ENCODE results near the gene KRT16.

The KRT16 gene

DNA sequence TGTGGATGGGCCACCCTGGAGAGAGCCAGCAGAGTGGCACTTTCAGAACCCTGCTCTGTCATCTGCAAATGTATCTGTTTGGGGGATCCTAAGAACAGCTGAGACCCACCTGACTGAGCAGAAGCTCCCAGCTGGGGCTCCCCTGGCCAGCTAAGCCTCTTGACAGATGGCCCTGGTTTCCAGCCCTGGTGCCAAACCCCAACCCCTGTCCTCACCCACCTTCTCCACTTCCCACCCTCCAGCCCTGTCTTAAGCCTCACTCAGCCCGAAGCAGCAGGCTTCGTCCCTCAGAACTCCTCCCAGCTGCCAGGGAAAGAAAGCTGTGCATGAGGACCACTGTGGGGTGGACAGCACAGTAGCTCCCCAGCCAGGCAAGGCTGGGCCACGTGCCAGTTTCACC lies 37.2 kb downstream of the KRT16 start:
- Histone ChIP-seq H3K27me3 (ENCODE audit: insufficient read depth, insufficient read length) (no peaks in the 10 kb centered on the region), H3K9me3 (ENCODE audit: insufficient read depth, low read length) (no peaks in the 10 kb centered on the region), H3K9ac (ENCODE audit: insufficient read length, low read depth) (no peak overlapping the region), H3K4me3 (ENCODE audit: insufficient read length, low read depth) (no peak overlapping the region), H3K36me3 (ENCODE audit: insufficient read depth, insufficient read length, low read length) (no peaks in the 10 kb centered on the region), H3K4me1 (ENCODE audit: insufficient read depth, insufficient read length) (peaks cover 5% of the 10 kb centered on the region)
- DNase-seq (ENCODE audit: low read depth, low spot score) = no peak
- TF ChIP-seq YY1 (IDR thresholded peaks at IDR 0.05; ENCODE audit: insufficient read depth, insufficient read length) = no peak
- TF ChIP-seq SUZ12 (IDR thresholded peaks at IDR 0.05; ENCODE audit: extremely low read depth, insufficient read depth, insufficient read length) = no peak
- no peak for TF ChIP-seq ZNF274 (IDR thresholded peaks at IDR 0.05; ENCODE audit: low read depth, low read length)

DNA sequence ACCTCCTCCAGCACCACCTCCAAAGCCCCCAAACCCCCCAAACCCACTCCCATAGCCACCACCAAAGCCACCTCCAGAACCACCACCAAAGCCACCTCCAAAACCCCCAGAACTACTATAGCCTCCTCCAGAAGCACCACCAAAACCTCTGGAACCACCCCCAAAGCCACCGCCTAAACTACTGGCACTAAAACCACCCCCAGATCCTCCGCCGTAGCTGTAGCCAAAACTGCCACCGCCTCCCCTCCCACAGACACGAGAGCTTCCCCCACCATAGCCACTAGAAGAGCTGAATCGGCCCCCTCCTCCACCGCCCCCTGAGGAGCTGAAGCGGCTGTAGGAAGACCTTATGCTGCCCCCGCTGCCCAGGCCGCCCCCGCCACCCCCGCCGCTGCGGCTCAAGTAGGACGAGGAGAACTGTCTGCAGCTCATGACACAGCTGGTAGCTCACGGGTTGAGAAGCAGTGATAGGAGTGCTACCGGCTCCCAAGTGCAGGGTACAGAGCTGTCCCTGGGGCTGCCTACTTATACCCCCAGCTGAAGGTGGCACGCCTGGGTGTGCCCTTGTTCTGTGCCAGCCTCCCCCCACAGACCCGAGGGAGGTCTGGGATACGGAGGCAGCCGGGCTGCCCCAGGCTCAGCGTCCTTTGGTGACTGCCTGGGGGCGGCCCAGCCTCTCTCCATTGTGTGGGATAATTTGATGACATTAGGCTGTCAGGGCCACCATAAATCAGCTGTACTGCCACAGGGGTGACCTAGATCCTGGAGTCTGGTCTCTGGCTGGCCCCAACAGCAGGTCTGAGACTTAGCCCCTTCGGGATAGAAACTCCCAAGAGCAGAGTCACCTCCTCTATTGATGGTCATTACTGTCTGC lies 40.8 kb downstream of the KRT16 start, which contains the start of gene KRT9:
TSS of gene KRT9 (minus strand) at position 499 of the 874 bp plus-strand sequence. CDS start at position 432, 67 bp downstream.
- TF ChIP-seq SUZ12 (IDR thresholded peaks at IDR 0.05; ENCODE audit: extremely low read depth, insufficient read depth, insufficient read length) = no peak
- no peak for TF ChIP-seq ZNF274 (IDR thresholded peaks at IDR 0.05; ENCODE audit: low read depth, low read length)
- TF ChIP-seq YY1 (IDR thresholded peaks at IDR 0.05; ENCODE audit: insufficient read depth, insufficient read length) = no peak
- H3K27me3 ChIP-seq (ENCODE audit: insufficient read depth, insufficient read length) = no peaks in the 10 kb centered on the region
- DNase-seq (ENCODE audit: low read depth, low spot score) = no peak

DNA sequence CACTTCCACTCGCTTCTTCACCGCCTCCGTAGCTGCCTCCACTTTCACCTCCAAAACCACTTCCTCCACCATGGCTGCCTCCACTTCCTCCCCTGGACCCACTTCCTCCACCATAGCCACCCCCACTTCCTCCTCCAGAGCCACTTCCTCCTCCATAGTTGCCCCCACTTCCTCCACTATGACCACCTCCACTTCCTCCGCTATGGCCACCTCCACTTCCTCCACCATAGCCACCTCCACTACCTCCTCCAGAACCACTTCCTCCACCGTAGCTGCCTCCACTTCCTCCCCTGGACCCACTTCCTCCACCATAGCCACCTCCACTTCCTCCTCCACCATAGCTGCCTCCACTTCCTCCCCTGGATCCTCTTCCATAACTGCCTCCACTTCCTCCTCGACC lies 45.2 kb downstream of the KRT16 start:
- no peaks in the 10 kb centered on the region; the same call in 1 of the 2 replicates for H3K9me3 ChIP-seq (ENCODE audit: insufficient read depth, low read length)
- H3K4me1 ChIP-seq (ENCODE audit: insufficient read depth, insufficient read length) = peaks cover 5% of the 10 kb centered on the region
- TF ChIP-seq YY1 (IDR thresholded peaks at IDR 0.05; ENCODE audit: insufficient read depth, insufficient read length) = no peak
- no peak for TF ChIP-seq SUZ12 (IDR thresholded peaks at IDR 0.05; ENCODE audit: extremely low read depth, insufficient read depth, insufficient read length)
- no peak for TF ChIP-seq ZNF274 (IDR thresholded peaks at IDR 0.05; ENCODE audit: low read depth, low read length)
- no peaks in the 10 kb centered on the region for H3K27me3 ChIP-seq (ENCODE audit: insufficient read depth, insufficient read length)
- H3K36me3 ChIP-seq (ENCODE audit: insufficient read depth, insufficient read length, low read length) = no peaks in the 10 kb centered on the region
- H3K4me3 ChIP-seq (ENCODE audit: insufficient read length, low read depth) = no peak overlapping the region
- no peak overlapping the region for H3K9ac ChIP-seq (ENCODE audit: insufficient read length, low read depth)
- DNase-seq (ENCODE audit: low read depth, low spot score) = no peak

More for the DNA sequence above, 40.8 kb downstream of the KRT16 start, which contains the start of gene KRT9:
- no peaks in the 10 kb centered on the region for H3K36me3 ChIP-seq (ENCODE audit: insufficient read depth, insufficient read length, low read length)
- H3K9me3 ChIP-seq (ENCODE audit: insufficient read depth, low read length) = no peaks in the 10 kb centered on the region; the same call in 1 of the 2 replicates
- H3K9ac ChIP-seq (ENCODE audit: insufficient read length, low read depth) = no peak within 1 kb of the TSS
- no peak within 1 kb of the TSS for H3K4me3 ChIP-seq (ENCODE audit: insufficient read length, low read depth)
- H3K4me1 ChIP-seq (ENCODE audit: insufficient read depth, insufficient read length) = peaks cover 5% of the 10 kb centered on the region

DNA sequence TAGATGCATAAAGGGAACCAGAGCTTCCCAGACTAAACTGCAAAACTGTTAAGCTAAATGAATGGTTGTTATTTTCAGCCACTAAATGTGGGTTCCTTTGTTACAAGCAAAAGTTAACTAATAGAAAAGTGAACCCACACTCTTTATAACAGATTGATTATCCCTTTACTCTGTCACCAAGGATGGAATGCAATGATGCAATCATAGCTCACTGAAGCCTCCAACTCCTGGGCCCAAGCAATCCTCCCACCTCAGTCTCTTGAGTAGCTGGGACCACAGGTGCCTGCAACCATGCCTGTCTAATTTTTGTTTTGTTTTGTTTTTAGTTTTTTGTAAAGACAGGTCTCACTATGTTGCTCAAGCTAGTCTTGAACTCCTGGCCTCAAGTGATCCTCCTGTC lies 47.2 kb downstream of the KRT16 start:
- TF ChIP-seq ZNF274 (IDR thresholded peaks at IDR 0.05; ENCODE audit: low read depth, low read length) = no peak
- no peak for TF ChIP-seq YY1 (IDR thresholded peaks at IDR 0.05; ENCODE audit: insufficient read depth, insufficient read length)
- no peak for TF ChIP-seq SUZ12 (IDR thresholded peaks at IDR 0.05; ENCODE audit: extremely low read depth, insufficient read depth, insufficient read length)

DNA sequence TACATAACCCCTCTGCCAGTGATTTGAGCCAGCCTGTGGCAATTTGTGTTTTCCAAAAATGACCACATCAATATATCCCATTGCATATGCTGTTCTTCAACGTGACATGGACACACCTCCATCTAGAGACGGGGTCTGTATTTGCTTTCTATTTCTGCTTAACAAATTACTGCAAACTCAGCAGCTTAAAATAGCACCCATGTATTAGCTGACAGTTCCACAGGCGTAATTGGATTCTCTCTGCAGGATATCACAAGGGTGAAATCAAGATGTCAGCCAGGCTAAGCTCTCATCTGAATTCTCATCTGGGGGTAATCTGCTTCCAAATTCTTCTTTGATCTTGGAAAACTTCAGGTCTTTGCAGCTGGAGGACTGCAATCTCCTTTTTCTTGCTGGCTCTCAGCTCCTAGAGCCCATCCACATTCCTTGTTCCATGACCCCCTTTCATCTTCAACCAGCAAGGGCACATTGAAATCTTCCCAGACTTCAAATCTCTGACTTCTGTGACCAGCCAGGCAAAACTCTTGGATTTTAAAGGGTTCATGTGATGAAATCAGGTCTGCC lies 48.9 kb downstream of the KRT16 start:
- no peaks in the 10 kb centered on the region for H3K4me1 ChIP-seq (ENCODE audit: insufficient read depth, insufficient read length)
- no peak for TF ChIP-seq SUZ12 (IDR thresholded peaks at IDR 0.05; ENCODE audit: extremely low read depth, insufficient read depth, insufficient read length)
- TF ChIP-seq YY1 (IDR thresholded peaks at IDR 0.05; ENCODE audit: insufficient read depth, insufficient read length) = no peak
- no peak for TF ChIP-seq ZNF274 (IDR thresholded peaks at IDR 0.05; ENCODE audit: low read depth, low read length)
- H3K9ac ChIP-seq (ENCODE audit: insufficient read length, low read depth) = no peak overlapping the region
- H3K36me3 ChIP-seq (ENCODE audit: insufficient read depth, insufficient read length, low read length) = no peaks in the 10 kb centered on the region
- no peak for DNase-seq (ENCODE audit: low read depth, low spot score)
- no peak overlapping the region for H3K4me3 ChIP-seq (ENCODE audit: insufficient read length, low read depth)
- H3K27me3 ChIP-seq (ENCODE audit: insufficient read depth, insufficient read length) = no peaks in the 10 kb centered on the region
- H3K9me3 ChIP-seq (ENCODE audit: insufficient read depth, low read length) = no peaks in the 10 kb centered on the region; the same call in 1 of the 2 replicates

More for the DNA sequence above, 47.2 kb downstream of the KRT16 start:
- no peaks in the 10 kb centered on the region for H3K36me3 ChIP-seq (ENCODE audit: insufficient read depth, insufficient read length, low read length)
- H3K27me3 ChIP-seq (ENCODE audit: insufficient read depth, insufficient read length) = no peaks in the 10 kb centered on the region
- H3K4me1 ChIP-seq (ENCODE audit: insufficient read depth, insufficient read length) = no peaks in the 10 kb centered on the region
- no peak overlapping the region for H3K9ac ChIP-seq (ENCODE audit: insufficient read length, low read depth)
- DNase-seq (ENCODE audit: low read depth, low spot score) = no peak
- H3K9me3 ChIP-seq (ENCODE audit: insufficient read depth, low read length) = no peaks in the 10 kb centered on the region; the same call in 1 of the 2 replicates
- H3K4me3 ChIP-seq (ENCODE audit: insufficient read length, low read depth) = no peak overlapping the region

DNA sequence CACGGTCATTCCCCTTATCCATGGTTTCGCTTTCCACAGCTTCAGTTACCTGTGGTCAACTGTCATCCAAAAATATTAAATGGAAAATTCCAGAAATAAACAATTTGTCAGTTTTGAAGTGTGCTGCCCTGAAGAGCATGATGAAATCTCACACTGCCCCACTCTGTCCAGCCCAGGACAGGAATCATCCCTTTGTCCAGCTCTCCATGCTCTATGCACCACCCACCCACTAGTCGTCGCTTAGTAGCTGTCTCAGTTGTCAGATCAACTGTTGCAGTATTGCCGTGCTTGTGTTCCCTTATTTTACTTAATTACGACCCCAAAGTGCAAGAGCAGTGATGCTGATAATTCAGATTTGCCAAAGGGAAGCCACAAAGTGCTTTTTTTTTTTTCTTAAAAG lies 51.0 kb downstream of the KRT16 start:
- Histone ChIP-seq H3K27me3 (ENCODE audit: insufficient read depth, insufficient read length) (no peaks in the 10 kb centered on the region), H3K4me1 (ENCODE audit: insufficient read depth, insufficient read length) (no peaks in the 10 kb centered on the region), H3K9me3 (ENCODE audit: insufficient read depth, low read length) (no peaks in the 10 kb centered on the region), H3K9ac (ENCODE audit: insufficient read length, low read depth) (no peak overlapping the region), H3K4me3 (ENCODE audit: insufficient read length, low read depth) (no peak overlapping the region), H3K36me3 (ENCODE audit: insufficient read depth, insufficient read length, low read length) (no peaks in the 10 kb centered on the region)
- DNase-seq (ENCODE audit: low read depth, low spot score) = no peak
- no peak for TF ChIP-seq ZNF274 (IDR thresholded peaks at IDR 0.05; ENCODE audit: low read depth, low read length)
- TF ChIP-seq YY1 (IDR thresholded peaks at IDR 0.05; ENCODE audit: insufficient read depth, insufficient read length) = no peak
- no peak for TF ChIP-seq SUZ12 (IDR thresholded peaks at IDR 0.05; ENCODE audit: extremely low read depth, insufficient read depth, insufficient read length)

All from NT2/D1 (cell line).